GM12892 (cell line): Measurements from ENCODE around the gene KIF19.

ENCODE experiments used
- POLR2A ChIP-seq: IDR thresholded peaks from 2 replicates; pipeline ENCODE4 v1.6.1; 2011; ENCODE audit warnings: low read depth, low read length, control low read depth
- POLR2AphosphoS5 ChIP-seq: IDR thresholded peaks from 2 replicates; pipeline ENCODE4 v1.6.1; 2011; ENCODE audit warnings: low read depth, low read length, control low read depth
- TAF1 ChIP-seq: IDR thresholded peaks from 2 replicates; pipeline ENCODE4 v1.6.1; 2011; ENCODE audit warnings: low read depth, mild to moderate bottlenecking, control low read depth, low read length, borderline replicate concordance

DNA sequence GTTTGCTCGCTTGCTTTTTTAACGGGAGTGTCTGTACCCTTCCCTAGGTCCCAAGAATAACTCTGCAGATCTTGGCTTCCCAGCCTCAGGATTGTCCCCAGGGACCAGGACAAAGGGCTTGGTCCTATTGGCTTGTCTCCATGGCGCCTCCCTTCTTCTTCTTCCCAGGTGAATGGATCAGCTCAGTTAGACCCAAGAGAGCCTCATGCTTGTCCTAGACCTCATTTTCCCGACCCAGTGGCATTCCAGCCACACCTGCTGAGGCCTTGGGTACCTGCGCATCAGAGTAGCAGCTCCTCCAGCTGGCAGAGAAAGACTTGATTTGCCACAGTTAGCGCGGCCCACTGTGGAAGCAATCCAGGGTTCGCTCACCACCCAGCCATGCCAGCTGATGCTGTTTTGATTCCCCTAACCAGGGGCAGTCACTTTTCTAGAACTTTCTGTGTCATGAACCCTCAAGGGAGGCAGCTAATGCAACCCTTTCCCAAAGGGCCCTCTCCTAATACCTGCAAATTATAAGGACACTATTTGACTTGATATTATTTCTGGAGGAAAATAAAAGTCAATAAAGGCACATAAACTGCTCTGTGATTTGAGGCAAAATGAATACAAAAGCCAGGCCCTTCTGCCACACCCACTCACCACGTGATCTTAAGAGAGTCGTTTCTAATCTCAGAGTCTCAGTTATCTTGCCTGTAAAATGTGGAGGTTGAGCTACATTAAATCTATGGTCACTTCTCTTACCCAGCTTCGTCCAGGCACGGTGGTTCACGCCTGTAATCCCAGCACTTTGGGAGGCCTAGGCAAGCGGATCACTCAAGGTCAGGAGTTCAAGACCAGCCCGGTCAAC lies 55.2 kb downstream of the KIF19 start:
- TF ChIP-seq POLR2AphosphoS5 (no peak), POLR2A (no peak), TAF1 (no peak)
